Stimulated activated CD8-positive, alpha-beta memory T cell treated with anti-CD3 and anti-CD28 coated beads, Interleukin-2, amount 100 ng/mL, for 48 hours (primary cell): ENCODE data around the gene ZDHHC12.

ENCODE experiments used
- DNase-seq, 2 donors: peaks; one replicate each; pipeline ENCODE4 v3.0.0-alpha.2; 2020; ENCODE audit warnings: low read depth in 2 of 2

ZDHHC12 gene

GRCh38 chr9:128723866-128724743 lies at the start of gene ZDHHC12:
Gene ZDHHC12 (minus strand): TSS chr9:128724127. CDS start chr9:128724093, 34 bp downstream.
- DNase-seq, result peak; percentile 99

GRCh38 chr9:128773049-128773448 lies 49.1 kb upstream of the ZDHHC12 start:
- no peak for DNase-seq

GRCh38 chr9:128771745-128772519 lies 48.0 kb upstream of the ZDHHC12 start, which contains the start of gene ZER1:
Gene ZER1 (minus strand): TSS chr9:128771927. CDS start chr9:128755565, 16,362 bp downstream.
- DNase-seq, result peak; percentile 93 to 96

- DNase-seq, result peak in 1 of 2 donors; percentile 13
These were observed 47.3 kb upstream of the ZDHHC12 start for GRCh38 chr9:128771094-128771721.

- DNase-seq, result no peak
These were observed 46.5 kb upstream of the ZDHHC12 start for GRCh38 chr9:128770286-128771030.

GRCh38 chr9:128768606-128769005 lies 44.7 kb upstream of the ZDHHC12 start:
- DNase-seq, result no peak

GRCh38 chr9:128765499-128765898 lies 41.6 kb upstream of the ZDHHC12 start:
- DNase-seq, result no peak

- DNase-seq, result no peak
These were observed 40.4 kb upstream of the ZDHHC12 start for GRCh38 chr9:128764361-128764760.

GRCh38 chr9:128762671-128763449 lies 38.9 kb upstream of the ZDHHC12 start:
- DNase-seq, result no peak

GRCh38 chr9:128757602-128758001 lies 33.7 kb upstream of the ZDHHC12 start:
- DNase-seq, result no peak

- DNase-seq, result no peak
These were observed 29.7 kb upstream of the ZDHHC12 start for GRCh38 chr9:128753627-128754026.

- DNase-seq, result no peak
These were observed 27.1 kb upstream of the ZDHHC12 start for GRCh38 chr9:128750926-128751595.

GRCh38 chr9:128747241-128747640 lies 23.3 kb upstream of the ZDHHC12 start:
- DNase-seq, result no peak

- DNase-seq, result no peak
These were observed 19.5 kb upstream of the ZDHHC12 start for GRCh38 chr9:128743421-128743820.

GRCh38 chr9:128742401-128742800 lies 18.5 kb upstream of the ZDHHC12 start:
- no peak for DNase-seq

GRCh38 chr9:128735373-128735772 lies 11.4 kb upstream of the ZDHHC12 start:
- DNase-seq, result no peak

- no peak for DNase-seq
These were observed 9.3 kb upstream of the ZDHHC12 start for GRCh38 chr9:128733256-128733655.

GRCh38 chr9:128732576-128732975 lies 8.6 kb upstream of the ZDHHC12 start:
- no peak for DNase-seq

GRCh38 chr9:128731691-128732090 lies 7.8 kb upstream of the ZDHHC12 start:
- no peak for DNase-seq

- DNase-seq, result no peak
These were observed 7.2 kb upstream of the ZDHHC12 start for GRCh38 chr9:128731093-128731492.
